DOHH2 (cell line): ENCODE data around the gene DMXL1.

ENCODE experiments used
- H3F3A ChIP-seq: fragments of 200-600 bp; sonication (generic), shearing (Covaris generic); 2 replicates; pipeline ENCODE4 v1.6.0; 2016; ENCODE audit warnings: antibody characterized with exemption, mild to moderate bottlenecking; ENCODE audit not compliant: control insufficient read depth, insufficient read depth
- H3K27ac ChIP-seq: fragments of 200-600 bp; sonication (generic); 2 replicates; pipeline ENCODE4 v1.5.1; 2014; ENCODE audit warnings: low read depth, mild to moderate bottlenecking, low read length, moderate library complexity
- H3K27me3 ChIP-seq: fragments of 200-600 bp; sonication (generic); 2 replicates; pipeline ENCODE4 v1.6.1; 2014; ENCODE audit warnings: mild to moderate bottlenecking, low read length, mixed read lengths; ENCODE audit not compliant: control insufficient read depth
- H3K36me3 ChIP-seq: fragments of 200-600 bp; sonication (generic); 2 replicates; pipeline ENCODE4 v1.6.1; 2014; ENCODE audit warnings: mild to moderate bottlenecking, low read length, moderate library complexity, mixed read lengths; ENCODE audit not compliant: control insufficient read depth
- H3K4me1 ChIP-seq: fragments of 200-600 bp; sonication (generic); 2 replicates; pipeline ENCODE4 v1.6.1; 2014; ENCODE audit warnings: mild to moderate bottlenecking, low read length, mixed read lengths; ENCODE audit not compliant: control insufficient read depth
- H3K4me2 ChIP-seq: fragments of 200-600 bp; sonication (generic); 2 replicates; pipeline ENCODE4 v1.6.0; 2014; ENCODE audit warnings: mild to moderate bottlenecking, low read length, moderate library complexity
- H3K4me3 ChIP-seq: fragments of 200-600 bp; sonication (generic); 2 replicates; pipeline ENCODE4 v1.5.1; 2014; ENCODE audit warnings: mild to moderate bottlenecking, low read length, mixed read lengths
- H3K79me2 ChIP-seq: fragments of 200-600 bp; sonication (generic); 2 replicates; pipeline ENCODE4 v1.6.1; 2014; ENCODE audit warnings: mild to moderate bottlenecking, low read length, mixed read lengths; ENCODE audit not compliant: control insufficient read depth
- H3K9me2 ChIP-seq: fragments of 200-600 bp; sonication (generic); replicated peaks from 2 replicates; pipeline ENCODE4 v1.6.1; 2014; ENCODE audit warnings: mild to moderate bottlenecking, low read length, mixed read lengths; ENCODE audit not compliant: control insufficient read depth
- H3K9me3 ChIP-seq: fragments of 200-600 bp; sonication (generic); 2 replicates; pipeline ENCODE4 v1.6.1; 2014; ENCODE audit warnings: antibody characterized with exemption, low read length, mixed read lengths; ENCODE audit not compliant: control insufficient read depth, insufficient read depth
- H4K20me1 ChIP-seq: fragments of 200-600 bp; sonication (generic); 2 replicates; pipeline ENCODE4 v1.6.0; 2014; ENCODE audit warnings: low read depth, mild to moderate bottlenecking, antibody characterized with exemption, low read length, moderate library complexity; ENCODE audit not compliant: control insufficient read depth, insufficient read depth
- CTCF ChIP-seq: fragments of 200-600 bp; sonication (generic); IDR thresholded peaks from one replicate; pipeline ENCODE4 v1.5.1; 2014; ENCODE audit warnings: antibody characterized with exemption, mild to moderate bottlenecking, low read depth, low read length; ENCODE audit not compliant: poor library complexity, severe bottlenecking
- EZH2phosphoT487 ChIP-seq: fragments of 200-600 bp; sonication (generic); IDR thresholded peaks from 2 replicates; pipeline ENCODE4 v1.6.1; 2017; ENCODE audit warnings: borderline replicate concordance, mild to moderate bottlenecking, antibody characterized with exemption, low read length, moderate library complexity, mixed read lengths

The DMXL1 gene

DNA sequence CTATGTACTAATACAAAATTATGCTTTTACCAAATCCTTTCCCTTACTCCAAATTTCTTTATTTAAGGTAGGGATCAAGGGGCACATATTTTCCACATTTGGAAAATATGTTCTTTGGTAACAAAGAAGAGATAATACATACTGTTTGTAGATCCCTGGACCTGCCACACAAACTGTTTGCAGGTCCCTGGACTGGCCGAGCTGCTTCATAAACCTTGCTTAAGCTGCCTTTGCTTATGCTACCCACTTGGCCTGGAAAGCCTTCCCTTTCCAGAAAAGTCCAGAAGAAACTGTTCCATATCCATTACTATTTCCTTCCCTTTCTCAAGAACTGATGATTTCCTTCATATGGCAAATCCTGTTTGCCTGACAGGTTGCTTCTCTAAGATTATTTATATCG lies 22.6 kb upstream of the DMXL1 start:
- H3K27me3 ChIP-seq = no peaks in the 10 kb centered on the region
- no peak overlapping the region for H3K27ac ChIP-seq
- H3K9me3 ChIP-seq = no peaks in the 10 kb centered on the region
- no peaks in the 10 kb centered on the region for H3F3A ChIP-seq
- no peak overlapping the region for H3K4me3 ChIP-seq
- no peaks in the 10 kb centered on the region for H3K4me1 ChIP-seq
- H4K20me1 ChIP-seq = no peaks in the 10 kb centered on the region
- no peaks in the 10 kb centered on the region for H3K9me2 ChIP-seq
- TF ChIP-seq EZH2phosphoT487 = no peak
- no peak for TF ChIP-seq CTCF
- no peak overlapping the region for H3K4me2 ChIP-seq
- H3K79me2 ChIP-seq = no peaks in the 10 kb centered on the region
- no peaks in the 10 kb centered on the region for H3K36me3 ChIP-seq

DNA sequence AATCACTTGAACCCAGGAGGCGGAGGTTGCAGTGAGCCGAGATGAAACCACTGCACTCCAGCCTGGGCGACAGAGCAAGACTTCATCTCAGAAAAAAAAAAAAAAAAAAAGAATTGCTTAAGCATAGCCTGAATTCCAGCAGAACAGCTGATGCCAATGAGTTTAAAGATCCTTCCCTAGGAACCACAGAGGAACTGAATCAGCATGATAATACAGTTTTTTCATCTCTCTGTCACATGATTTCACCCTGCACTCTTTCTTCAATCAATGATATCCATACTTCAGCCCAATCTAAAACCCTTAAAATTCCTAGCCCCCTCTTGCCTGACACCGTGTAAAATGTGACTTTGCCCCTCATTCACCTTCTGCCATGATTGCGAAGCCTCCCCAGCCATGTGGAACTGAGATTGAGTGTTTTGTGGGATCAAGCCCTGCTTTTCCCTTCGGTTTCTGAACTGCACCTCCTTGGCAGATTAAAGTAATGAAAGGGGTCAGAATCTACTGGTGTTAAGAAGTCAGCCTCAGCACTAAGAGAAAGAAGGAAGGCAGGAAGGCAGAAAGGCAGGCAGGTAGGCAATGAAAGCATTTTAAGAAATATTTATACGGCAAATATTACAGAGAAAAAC lies 20.9 kb upstream of the DMXL1 start:
- no peaks in the 10 kb centered on the region for H3K4me1 ChIP-seq
- no peaks in the 10 kb centered on the region for H3K79me2 ChIP-seq
- H3F3A ChIP-seq = no peaks in the 10 kb centered on the region
- no peaks in the 10 kb centered on the region for H3K36me3 ChIP-seq
- no peak overlapping the region for H3K27ac ChIP-seq
- TF ChIP-seq CTCF = no peak
- no peak for TF ChIP-seq EZH2phosphoT487
- H3K9me3 ChIP-seq = no peaks in the 10 kb centered on the region
- H3K4me2 ChIP-seq = no peak overlapping the region
- no peak overlapping the region for H3K4me3 ChIP-seq
- no peaks in the 10 kb centered on the region for H4K20me1 ChIP-seq
- H3K9me2 ChIP-seq = no peaks in the 10 kb centered on the region
- H3K27me3 ChIP-seq = no peaks in the 10 kb centered on the region

GRCh38 chr5:119054101-119054500 lies 16.8 kb upstream of the DMXL1 start:
- H3K27me3 ChIP-seq = no peaks in the 10 kb centered on the region
- no peaks in the 10 kb centered on the region for H3K79me2 ChIP-seq
- no peak for TF ChIP-seq CTCF
- TF ChIP-seq EZH2phosphoT487 = no peak
- H3K4me3 ChIP-seq = no peak overlapping the region
- H3K4me1 ChIP-seq = no peaks in the 10 kb centered on the region
- no peaks in the 10 kb centered on the region for H4K20me1 ChIP-seq
- H3K9me3 ChIP-seq = no peaks in the 10 kb centered on the region
- H3K9me2 ChIP-seq = no peaks in the 10 kb centered on the region
- H3F3A ChIP-seq = no peaks in the 10 kb centered on the region
- H3K27ac ChIP-seq = no peak overlapping the region
- H3K4me2 ChIP-seq = no peak overlapping the region
- H3K36me3 ChIP-seq = no peaks in the 10 kb centered on the region
